Measurements from ENCODE around the gene CFAP299.

GRCh38 chr4:80911458-80911857 lies 575.9 kb downstream of the CFAP299 start:
- TF ChIP-seq POLR2A (IDR thresholded peaks at IDR 0.05) = no peak
- TF ChIP-seq CTCF (IDR thresholded peaks at IDR 0.05) = no peak
